Measurements from ENCODE around the gene ZNF77.
A peak's percentile ranks its signal among the peaks of the same experiment; 100 is the strongest.
"Not testable (repeated sequence)": the region's sequence is repeated elsewhere in the genome, so short reads cannot be mapped to it uniquely, and the experiment has no call there.

Gene ZNF77

DNA sequence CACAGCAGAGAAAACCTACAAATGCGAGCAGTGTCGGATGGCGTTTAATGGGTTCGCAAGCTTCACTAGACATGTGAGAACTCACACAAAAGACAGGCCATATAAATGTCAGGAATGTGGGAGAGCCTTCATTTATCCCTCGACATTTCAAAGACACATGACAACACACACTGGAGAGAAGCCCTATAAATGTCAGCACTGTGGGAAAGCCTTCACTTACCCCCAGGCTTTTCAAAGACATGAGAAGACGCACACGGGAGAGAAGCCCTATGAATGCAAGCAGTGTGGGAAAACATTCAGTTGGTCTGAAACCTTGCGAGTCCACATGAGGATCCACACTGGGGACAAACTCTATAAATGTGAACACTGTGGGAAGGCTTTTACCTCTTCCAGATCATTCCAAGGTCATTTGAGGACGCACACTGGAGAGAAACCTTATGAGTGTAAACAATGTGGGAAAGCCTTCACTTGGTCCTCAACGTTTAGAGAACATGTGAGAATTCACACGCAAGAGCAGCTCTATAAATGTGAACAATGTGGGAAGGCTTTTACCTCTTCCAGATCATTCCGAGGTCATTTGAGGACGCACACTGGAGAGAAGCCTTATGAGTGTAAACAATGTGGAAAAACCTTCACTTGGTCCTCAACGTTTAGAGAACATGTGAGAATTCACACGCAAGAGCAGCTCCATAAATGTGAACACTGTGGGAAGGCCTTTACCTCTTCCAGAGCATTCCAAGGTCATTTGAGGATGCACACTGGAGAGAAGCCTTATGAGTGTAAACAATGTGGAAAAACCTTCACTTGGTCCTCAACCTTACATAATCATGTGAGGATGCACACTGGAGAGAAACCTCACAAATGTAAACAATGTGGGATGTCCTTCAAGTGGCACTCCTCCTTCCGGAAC lies 27.2 kb downstream of the ZNF77 start:
- DNase-seq (ENCODE audit: low spot score), result no peak

- DNase-seq (ENCODE audit: low spot score), result no peak
Measured at GRCh38 chr19:2912306-2912705, 32.5 kb downstream of the ZNF77 start.

- no peak for DNase-seq (ENCODE audit: low spot score)
Measured at GRCh38 chr19:2906631-2907195, 38.1 kb downstream of the ZNF77 start.

DNA sequence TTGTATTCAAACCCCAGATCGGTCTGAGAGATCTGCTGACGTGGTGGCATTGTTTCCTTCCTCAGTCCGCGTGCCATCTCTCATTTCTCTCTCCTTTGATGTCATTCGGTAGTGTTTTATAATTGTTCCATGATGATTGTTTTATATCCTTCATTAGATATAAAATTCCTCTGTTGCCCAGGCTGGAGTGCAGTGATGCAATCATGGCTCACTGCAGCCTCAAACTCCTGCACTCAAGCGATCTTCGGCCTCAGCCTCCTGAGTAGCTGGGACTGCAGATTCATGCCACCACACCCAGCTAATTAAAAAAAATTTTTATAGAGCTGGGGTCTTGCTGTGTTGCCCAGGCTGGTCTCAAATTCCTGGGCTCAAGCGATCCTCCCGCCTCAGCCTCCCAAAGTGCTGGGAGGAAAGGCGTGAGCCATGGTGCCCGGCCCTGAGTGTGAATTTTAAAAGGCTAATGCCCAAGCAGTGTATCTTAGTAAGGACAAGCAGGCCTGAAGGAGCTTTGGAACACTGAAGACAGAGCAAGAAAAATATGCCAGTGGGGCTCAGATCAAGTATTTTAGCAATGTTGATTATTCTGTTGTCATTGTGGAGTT lies 38.8 kb downstream of the ZNF77 start:
- DNase-seq (ENCODE audit: low spot score), result no peak

DNA sequence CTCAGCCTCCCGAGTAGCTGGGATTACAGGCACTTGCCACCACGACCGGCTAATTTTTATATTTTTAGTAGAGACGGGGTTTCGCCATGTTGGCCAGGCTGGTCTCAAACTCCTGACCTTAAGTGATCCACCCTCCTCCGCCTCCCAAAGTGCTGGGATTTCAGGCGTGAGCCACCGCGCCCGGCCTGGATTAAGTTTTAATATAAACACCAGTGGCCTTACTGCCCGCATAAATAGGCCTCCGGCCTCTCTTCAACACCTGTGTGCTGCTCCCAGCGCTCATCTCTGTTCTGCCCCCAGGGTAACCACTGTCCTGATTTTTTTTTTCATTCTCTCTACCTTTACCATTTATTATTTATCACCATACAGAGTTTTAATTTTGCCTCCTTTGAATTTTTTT lies 41.4 kb downstream of the ZNF77 start:
- DNase-seq (ENCODE audit: low spot score), result not testable (repeated sequence)

GRCh38 chr19:2902590-2903218 lies 42.1 kb downstream of the ZNF77 start:
- DNase-seq (ENCODE audit: low spot score), result peak; percentile 54

- DNase-seq (ENCODE audit: low spot score), result peak; percentile 99
Measured at GRCh38 chr19:2900296-2901252, 44.2 kb downstream of the ZNF77 start, which contains the start of gene ZNF57. ZNF57 (plus strand) TSS chr19:2900928; CDS start chr19:2901046, 118 bp downstream.

GRCh38 chr19:2896694-2897093 lies 48.1 kb downstream of the ZNF77 start:
- no peak for DNase-seq (ENCODE audit: low spot score)

DNA sequence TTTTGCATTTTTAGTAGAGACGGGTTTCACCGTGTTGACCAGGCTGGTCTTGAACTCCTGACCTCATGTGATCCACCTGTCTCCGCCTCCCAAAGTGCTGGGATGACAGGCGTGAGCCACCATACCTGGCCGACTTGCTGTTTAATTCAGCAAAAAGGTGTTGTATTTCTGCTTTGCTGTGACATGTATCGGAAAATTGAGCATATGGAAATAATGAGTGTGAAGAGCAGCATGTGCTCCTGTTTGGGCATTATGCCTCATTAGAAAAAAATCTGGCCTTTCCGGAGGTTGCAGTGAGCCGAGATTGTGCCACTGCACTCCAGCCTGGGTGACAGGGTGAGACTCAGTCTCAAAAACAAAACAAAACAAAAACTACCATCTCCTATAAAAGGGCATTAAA lies 54.2 kb downstream of the ZNF77 start:
- DNase-seq (ENCODE audit: low spot score), result not testable (repeated sequence)

GRCh38 chr19:2888731-2889224 lies 56.0 kb downstream of the ZNF77 start:
- DNase-seq (ENCODE audit: low spot score), result peak; percentile 60

DNA sequence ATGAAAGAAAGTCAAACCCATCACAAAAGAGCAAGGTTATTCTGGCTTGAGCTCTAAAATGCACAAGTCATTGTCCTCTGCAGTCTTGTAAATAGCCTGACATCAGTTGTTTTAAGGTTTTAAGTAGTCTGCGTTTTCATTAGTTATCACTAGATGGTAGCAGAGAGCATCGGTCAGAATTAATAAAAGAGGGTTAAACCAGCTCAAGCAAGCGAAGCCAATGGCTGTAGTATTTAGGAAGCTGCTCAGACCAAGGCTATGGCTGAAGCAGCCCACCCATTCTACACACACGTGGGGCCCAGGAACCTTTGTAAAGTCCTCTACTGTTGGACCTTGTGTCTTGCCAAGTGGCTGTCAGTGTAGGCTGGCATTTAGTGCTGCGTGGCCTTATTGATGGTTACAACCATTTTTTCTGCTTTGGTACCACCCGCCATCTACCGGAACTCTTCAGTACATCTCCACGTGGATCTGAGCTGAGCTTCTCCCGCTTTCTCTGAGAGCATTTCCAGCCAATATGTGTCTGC lies 57.3 kb downstream of the ZNF77 start:
- no peak for DNase-seq (ENCODE audit: low spot score)

DNA sequence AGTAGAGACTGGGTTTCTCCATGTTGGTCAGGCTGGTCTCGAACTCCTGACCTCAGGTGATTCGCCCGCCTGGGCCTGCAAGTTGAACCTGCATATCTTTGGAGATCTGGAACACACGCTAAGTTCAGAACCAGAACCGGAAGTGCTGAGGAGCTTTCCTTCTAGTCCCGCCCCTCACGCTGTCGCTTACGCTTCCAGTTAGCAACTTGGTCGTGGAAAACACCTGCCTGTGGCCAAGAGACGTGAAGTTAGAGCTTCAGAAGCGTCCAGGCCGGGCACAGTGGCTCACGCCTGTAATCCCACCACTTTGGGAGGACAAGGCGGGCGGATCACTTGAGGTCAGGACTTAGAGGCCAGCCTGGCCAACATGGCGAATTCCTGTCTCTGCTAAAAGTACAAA lies 59.0 kb downstream of the ZNF77 start:
- DNase-seq (ENCODE audit: low spot score), result no peak

GRCh38 chr19:2883686-2884439 lies 60.9 kb downstream of the ZNF77 start:
- DNase-seq (ENCODE audit: low spot score), result no peak

All from left forelimb (tissue), 1 donor.